Embryonic facial prominence (tissue), 1 donor: ENCODE data around the gene CBFA2T3.

Source experiments
- DNase-seq: peaks from one replicate; pipeline ENCODE4 v3.0.0-alpha.2; 2016; ENCODE audit errors: extremely low spot score

CBFA2T3 gene

GRCh38 chr16:88995746-88996535, 18.9 kb upstream of the CBFA2T3 start:
- no peak for DNase-seq

DNA sequence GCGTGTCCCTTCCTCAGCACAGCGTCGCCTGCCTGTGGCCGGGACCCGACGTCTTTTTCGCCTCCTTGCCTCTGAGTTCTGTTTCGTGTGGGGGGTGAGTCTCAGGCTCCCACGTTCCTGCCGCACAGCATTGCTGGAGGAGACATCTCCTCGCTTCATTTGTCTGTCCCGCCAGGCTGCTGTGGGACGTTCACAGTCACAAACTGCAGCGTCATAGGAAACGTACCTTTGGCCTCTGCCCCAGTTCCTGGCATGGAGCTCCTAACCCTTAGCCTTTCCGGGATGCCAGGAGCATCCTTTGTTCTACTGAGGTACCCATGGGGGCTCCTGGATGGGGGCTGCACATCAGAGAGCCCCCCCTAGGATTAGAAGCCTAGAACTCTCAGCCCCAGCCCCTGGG, 18.2 kb upstream of the CBFA2T3 start:
- no peak for DNase-seq

GRCh38 chr16:88994695-88995094, 17.7 kb upstream of the CBFA2T3 start:
- DNase-seq = no peak

- DNase-seq = no peak
These were observed 17.1 kb upstream of the CBFA2T3 start for GRCh38 chr16:88993946-88994600.

DNA sequence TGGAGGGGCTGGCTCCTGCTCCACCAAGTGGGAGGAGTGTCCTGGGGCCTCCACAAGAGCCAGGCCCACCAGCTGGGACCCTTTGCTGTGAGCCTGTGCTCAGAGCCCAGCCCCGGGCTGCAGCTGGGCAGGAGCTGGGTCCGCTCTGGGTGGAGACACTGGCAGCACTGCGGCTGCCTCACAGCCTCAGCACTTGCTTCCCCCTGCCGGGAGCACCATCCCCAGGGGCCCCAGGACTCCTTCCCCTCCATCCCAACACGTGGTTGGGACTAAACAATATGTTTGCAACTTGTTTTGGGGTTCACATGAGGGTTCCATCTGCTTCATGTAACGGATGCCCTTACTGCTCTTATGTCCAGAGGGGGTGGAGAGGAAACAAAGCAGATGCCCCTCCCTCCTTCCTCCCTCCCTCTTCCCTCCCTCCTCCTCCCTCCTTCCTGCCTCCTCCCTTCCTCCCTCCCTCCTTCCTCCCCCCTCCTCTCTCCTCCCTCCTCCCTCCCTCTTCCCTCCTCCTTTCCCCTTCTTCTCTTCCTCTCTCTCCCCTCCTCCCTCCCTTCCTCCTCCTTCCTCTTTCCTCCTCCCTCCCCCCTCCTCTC, 16.3 kb upstream of the CBFA2T3 start:
- no peak for DNase-seq

DNA sequence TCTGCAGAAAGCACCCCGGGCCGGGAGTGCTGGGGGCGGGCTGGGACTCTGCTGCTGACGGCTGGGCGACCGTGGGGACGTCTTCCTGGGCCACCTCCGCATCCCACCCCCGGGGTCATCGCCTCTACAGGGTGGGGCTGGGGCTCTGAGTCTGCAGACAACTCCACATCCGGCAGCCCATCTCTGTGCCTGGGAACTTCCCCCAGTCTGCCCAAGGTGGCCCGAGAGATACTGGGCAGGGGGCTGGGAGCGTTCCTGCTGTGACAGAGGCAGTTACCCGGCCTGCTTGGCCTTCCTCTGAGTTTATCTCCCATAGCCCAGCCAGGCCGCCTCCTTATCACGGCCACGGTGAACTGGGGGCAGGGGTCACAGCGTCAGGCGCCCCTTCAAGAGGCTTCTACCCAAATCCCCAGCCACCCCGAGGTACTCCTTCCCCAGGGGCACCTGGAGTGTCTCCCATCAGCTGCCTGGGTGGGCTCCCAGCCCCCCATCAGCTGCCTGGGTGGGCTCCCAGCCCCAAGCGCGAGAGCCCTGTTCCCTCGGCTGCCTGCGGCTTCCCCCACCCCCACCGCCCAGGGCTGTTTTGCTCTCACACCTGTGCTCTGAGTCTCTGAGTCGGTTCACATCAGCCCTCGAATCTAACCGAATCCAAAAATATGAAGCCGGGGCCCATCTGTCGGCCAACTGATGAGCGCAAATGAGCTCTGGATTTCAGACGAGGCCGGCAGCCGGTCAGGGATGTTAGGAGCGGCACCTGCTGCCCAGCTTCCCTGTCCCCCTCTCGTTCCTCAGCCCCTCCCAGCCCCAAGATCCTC, 15.6 kb upstream of the CBFA2T3 start:
- DNase-seq = no peak

DNA sequence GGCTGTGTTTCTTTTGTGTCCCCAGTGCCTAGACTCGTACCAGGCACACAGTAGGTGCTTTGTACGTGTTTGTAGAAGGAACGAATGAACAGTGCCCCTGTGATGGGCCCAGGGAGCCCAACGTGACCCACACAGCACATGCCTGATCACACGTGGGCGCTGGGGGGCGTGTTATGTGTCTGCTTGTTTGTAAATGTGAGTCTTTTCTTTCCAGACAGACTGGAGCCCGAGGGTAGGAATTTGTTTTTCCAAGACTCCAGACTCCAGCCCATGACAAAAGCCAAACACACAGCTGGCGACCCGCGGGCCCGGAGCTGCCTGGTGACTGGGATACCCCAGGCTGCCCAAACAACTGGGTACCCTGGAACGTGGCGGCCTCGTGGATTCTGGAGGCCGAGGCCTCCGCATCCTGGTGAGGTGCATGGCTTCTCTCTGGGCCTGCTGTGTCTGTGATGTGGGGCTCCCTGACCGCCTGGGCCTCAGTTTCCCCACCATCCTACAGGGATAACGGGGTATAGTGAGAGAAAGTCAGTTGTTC, 14.9 kb upstream of the CBFA2T3 start:
- DNase-seq = no peak

GRCh38 chr16:88989852-88990547, 13.0 kb upstream of the CBFA2T3 start:
- DNase-seq = no peak

DNA sequence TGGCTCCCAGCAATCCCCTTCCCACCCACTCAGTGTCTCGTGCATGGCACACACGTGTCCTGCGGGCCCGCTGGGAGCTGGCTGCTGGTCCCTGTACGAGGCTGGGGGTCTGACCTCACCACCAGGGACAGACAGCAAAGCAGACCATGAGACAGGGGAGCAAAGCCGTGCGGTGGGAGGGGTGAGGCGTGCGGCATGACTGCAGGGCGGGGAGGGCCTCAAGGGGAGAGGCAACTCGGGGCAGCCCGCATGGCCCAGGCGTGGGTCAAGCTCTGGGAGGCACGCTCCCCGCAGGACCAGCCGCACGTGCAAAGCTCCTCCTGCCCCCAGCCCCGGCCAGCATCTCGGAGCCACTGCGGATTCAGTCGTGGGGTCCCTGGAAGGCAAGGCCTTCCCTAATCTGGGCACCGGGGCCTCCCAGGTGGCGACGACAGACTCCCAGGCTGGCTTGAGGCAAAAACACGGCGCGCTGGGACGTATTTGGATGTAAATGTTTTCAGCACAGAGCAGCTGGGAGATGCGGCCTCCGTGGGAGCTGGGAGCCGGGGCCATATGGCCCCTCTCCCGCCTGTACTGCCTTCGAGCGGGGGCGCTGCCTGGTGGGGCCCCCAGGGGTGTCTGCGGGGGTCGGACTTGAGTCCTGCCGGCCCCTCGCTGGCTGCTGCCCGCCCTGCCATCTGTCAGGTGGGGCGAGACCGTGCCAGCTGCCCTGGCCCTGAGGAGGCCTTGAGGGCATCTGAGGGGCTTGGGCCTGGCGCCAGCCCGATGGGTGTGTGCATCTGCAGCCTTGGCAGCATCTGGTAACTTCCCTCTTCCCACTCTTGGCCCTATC, 12.2 kb upstream of the CBFA2T3 start:
- DNase-seq = no peak

- no peak for DNase-seq
These were observed 8.5 kb upstream of the CBFA2T3 start for GRCh38 chr16:88985521-88985920.

DNA sequence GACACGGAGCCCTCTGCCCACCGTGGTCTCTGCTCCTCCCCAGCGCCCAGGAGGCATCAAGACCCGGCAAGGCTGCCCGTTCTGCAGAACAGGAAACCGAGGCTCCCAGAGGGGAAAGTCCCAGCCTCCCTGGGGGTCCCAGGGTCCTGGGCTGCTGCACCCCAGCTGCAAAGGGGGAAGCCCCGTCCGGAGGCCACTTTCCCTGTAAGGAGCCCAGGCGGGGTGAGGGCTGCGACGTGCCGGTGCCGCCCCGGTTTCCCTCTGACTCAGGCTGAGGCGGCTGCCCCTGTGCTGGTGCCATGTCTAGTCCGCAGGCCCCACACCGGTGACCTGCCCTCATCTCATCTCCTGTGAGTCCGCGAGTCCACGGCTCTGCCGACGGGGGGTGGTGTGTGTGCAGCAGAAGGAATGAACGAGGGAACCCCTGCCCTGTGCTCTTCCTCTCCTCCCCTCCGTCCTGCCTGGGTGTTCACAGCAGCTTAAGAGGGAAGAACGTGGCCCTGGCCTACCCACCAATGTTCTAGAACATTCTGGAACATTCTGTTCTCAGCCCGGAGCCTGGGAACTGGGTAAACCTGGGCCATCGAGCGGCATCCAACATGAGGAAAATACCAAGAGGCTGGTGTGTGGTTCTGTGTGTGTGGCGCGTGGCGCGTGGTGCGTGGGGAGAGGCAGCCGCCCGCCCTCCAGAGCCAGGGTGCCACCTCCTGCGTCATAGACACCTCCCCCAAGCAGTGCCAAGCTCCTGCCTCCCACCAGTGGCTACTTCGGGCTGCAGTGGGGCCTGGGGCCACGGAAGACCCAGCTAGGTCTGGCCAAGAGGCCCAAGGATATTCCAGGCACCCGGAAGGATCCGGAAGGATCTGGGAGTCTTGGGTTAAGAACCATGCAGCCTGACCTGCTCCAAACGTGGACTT, 7.0 kb upstream of the CBFA2T3 start:
- no peak for DNase-seq

DNA sequence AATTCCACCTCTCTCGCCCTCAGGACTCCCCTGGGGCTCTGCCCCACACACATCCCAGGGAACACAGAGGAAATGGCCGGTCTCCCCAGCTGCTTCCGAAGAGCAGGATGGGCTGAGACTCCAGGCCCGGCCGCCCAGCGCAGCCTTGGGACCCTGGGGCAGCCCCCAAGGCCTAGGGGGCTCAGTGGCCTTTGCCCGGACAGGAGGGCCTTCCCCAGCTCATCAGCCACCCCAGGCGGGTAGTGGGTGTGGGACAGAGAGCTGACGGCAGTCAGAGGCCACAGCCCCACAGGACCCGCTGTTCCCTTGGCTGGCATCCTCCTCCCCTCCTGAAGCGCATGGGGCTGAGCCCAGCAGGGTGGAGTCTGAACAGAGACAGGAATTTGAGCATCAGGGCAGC, 6.2 kb upstream of the CBFA2T3 start:
- no peak for DNase-seq

- DNase-seq = no peak
These were observed 5.5 kb upstream of the CBFA2T3 start for GRCh38 chr16:88982286-88983084.

DNA sequence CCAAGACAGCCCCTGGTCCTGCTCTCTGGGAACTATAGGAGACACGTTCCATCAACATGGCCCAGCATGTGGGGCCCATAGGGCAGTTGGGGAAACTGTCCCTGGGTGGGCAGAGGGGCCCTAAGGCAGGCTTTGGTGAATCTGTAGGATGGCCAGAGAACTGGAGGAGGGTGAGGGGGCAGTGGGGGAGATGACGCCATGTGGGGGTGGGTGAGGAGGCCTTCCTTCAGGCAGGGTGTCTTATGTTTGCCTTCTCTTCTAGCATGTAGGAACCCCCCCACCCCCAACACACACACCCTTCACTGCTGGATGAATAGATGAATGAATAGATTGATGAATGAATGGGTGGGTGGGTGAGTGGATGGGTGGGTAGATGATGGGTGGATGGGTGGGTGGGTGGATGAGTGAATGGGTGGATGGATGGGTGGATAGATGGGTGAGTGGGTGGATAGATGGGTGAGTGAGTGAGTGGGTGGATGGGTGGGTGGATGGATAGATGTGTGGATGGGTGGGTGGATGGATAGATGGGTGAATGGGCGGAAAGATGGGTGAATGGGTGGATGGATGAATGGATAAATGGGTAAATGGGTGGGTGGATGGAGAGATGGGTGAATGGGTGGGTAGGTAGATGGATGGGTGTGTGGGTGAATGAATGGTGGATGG, 2.5 kb upstream of the CBFA2T3 start:
- no peak for DNase-seq

DNA sequence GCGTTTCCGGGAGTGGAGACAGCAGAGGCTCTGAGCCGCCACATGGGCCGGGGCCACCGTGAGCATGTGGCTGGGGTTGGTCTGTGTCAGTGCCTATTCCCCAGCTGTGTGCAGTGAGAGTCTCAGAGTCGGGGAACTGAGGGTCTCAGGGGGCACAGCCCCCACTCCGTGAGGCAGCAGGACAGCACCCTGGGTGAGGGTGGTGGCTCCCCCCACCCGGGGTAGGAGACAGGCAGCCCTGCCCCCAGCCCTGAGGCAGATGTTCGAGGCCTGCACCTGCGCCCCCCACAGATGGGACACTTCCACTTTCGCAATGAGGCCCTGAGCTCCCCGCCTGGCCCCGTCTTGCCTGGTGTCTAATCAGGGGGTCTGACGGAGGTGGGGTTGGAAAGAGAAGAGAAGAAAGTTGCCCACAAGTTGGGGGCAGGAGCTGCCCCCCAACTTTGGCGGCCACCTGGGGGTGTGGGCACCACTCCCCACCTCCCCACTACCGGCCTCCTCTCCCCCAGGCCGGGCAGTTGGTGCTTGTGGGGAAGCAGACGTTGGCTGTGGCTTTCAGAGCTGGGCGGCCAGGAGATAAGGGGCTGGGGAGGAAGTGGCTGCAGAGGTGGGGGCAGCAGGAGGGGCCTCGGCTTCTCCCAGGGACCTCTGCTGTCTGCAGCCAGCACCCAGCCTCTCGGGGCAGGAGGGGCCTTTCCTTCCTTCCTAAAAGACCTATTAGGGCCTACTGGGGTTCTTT, 1.8 kb upstream of the CBFA2T3 start:
- no peak for DNase-seq

- no peak for DNase-seq
These were observed 1.0 kb upstream of the CBFA2T3 start for GRCh38 chr16:88977812-88978607.
